Right lung (tissue), 5 donors: ENCODE results near the gene CTRB2. TPM values are rescaled to one million over a fixed set of nuclear protein-coding genes. Genes with fewer than 3 reads are reported as not detected.

Experiments
- DNase-seq, 2 donors: peaks; one replicate each; pipeline ENCODE4 v3.0.0-alpha.2; 2013
- polyA plus RNA-seq, 5 donors: library from polyadenylated mRNA; unstranded; fragments of 120-200 nt; gene quantifications; one replicate each; pipeline versions ENCODE4 v1.2.1 to v1.2.3, GENCODE V29; 2013; ENCODE audit warnings: inconsistent platforms in 1 of 5, low replicate concordance in 1 of 5; ENCODE audit not compliant: insufficient read length in 5 of 5, insufficient read depth in 1 of 5

The CTRB2 gene
- polyA plus RNA-seq, 5 donors: not detected

GRCh38 chr16:75175074-75175473 is 31.9 kb downstream of the CTRB2 start:
- DNase-seq: no peak

DNA sequence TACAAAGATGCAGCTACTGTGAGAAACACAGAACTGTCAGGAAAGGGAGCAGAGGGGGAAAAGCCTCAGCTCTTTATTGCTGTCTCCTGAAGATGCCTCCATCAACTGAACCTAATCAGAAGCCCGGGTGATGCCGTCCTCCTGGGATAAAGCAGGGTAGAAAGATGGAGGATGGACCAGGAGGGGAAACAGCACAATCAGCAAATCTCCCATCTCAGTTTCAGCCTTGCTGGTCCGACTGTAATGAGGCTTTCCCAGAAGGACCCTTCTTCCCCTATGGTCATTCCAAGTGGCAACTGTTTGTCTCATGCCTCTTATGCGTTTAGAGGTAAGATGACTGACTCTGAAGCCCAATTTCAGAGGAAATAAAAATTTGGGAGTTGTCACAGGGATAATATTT is 34.4 kb downstream of the CTRB2 start:
- no peak for DNase-seq

DNA sequence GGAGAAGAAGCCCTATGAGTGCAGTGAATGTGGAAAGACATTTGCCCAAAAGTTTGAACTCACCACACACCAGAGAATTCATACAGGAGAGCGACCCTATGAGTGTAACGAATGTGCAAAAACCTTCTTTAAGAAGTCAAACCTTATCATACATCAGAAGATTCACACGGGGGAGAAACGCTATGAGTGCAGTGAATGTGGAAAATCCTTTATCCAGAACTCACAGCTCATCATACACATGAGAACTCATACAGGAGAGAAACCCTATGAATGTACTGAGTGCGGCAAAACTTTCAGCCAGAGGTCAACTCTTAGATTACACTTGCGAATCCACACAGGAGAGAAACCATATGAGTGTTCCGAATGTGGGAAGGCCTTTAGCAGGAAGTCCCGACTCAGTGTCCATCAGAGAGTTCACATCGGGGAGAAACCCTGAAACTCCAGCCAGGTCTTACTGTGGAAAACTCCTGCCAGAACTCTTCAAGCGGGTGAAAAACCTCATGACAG is 37.0 kb downstream of the CTRB2 start:
- no peak for DNase-seq

DNA sequence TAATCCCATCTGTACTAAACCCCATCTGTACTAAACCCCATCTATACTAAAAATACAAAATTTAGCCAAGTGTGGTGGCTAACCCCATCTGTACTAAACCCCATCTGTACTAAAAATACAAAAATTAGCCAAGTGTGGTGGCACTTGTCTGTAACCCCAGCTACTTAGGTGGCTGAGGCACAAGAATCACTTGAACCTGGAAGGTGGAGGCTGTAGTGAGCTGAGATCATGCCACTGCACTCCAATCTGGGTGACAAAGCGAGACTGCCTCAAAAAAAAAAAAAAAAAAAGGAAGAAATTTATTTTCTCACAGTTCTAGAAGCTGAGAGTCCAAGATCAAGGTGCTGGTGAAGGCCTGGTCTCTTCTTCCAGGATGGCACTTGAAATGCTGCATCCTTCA is 46.6 kb downstream of the CTRB2 start:
- no peak for DNase-seq

Other genes with a start within 250 kb of the CTRB2 start
- 100 to 1,000 TPM in 2 of 5 donors, 10 to 100 TPM in 3; 86.0 to 125 (median 95.3) TPM for gene WDR59, start 222.0 kb downstream of the CTRB2 start, polyA plus RNA-seq
- gene ZNRF1, start 208.1 kb downstream of the CTRB2 start, polyA plus RNA-seq: 10 to 100 TPM; 40.9 to 55.2 (median 48.4) TPM
- gene LDHD, start 90.4 kb downstream of the CTRB2 start, polyA plus RNA-seq: 1 to 10 TPM; 1.7 to 3.4 (median 3.1) TPM
- 10 to 100 TPM; 18.6 to 30.5 (median 22.0) TPM for gene ZFP1, start 58.6 kb downstream of the CTRB2 start, polyA plus RNA-seq
- under 1 TPM in 2 of 5 donors, not detected in 3; 0.09 to 0.12 TPM for gene CTRB1, start 11.8 kb upstream of the CTRB2 start, polyA plus RNA-seq
- 10 to 100 TPM; 32.6 to 76.2 (median 54.7) TPM for gene BCAR1, start 44.5 kb upstream of the CTRB2 start, polyA plus RNA-seq
- gene CFDP1, start 226.3 kb upstream of the CTRB2 start, polyA plus RNA-seq: 100 to 1,000 TPM; 139 to 173 (median 147) TPM